Ecto neural progenitor cell (in vitro differentiated cells): Measurements from ENCODE around the gene RPS8.
A peak's percentile ranks its signal among the peaks of the same experiment; 100 is the strongest.
"Not testable (repeated sequence)": the region's sequence is repeated elsewhere in the genome, so short reads cannot be mapped to it uniquely, and the experiment has no call there.

Source experiments
- DNase-seq: peaks from one replicate; pipeline ENCODE4 v3.0.0-alpha.2; 2018; ENCODE audit warnings: low spot score

The RPS8 gene

GRCh38 chr1:44820328-44821239 is 45.2 kb downstream of the RPS8 start:
- DNase-seq: no peak

- DNase-seq: no peak
Observed at GRCh38 chr1:44821240-44821715, 45.9 kb downstream of the RPS8 start.

- DNase-seq: no peak
Observed at GRCh38 chr1:44822131-44822701, 46.9 kb downstream of the RPS8 start.

- DNase-seq: no peak
Observed at GRCh38 chr1:44822981-44823451, 47.7 kb downstream of the RPS8 start.

GRCh38 chr1:44824392-44824791 is 49.1 kb downstream of the RPS8 start:
- DNase-seq: not testable (repeated sequence)

- DNase-seq: peak; percentile 52
Observed at GRCh38 chr1:44826375-44827196, 51.2 kb downstream of the RPS8 start.

GRCh38 chr1:44827197-44828002 is 52.1 kb downstream of the RPS8 start:
- DNase-seq: peak; percentile 61

- DNase-seq: no peak
Observed at GRCh38 chr1:44828003-44828651, 52.8 kb downstream of the RPS8 start.
